Measurements from ENCODE around the gene SULT1A1.
A peak's percentile ranks its signal among the peaks of the same experiment; 100 is the strongest.
"Not testable (repeated sequence)": the region's sequence is repeated elsewhere in the genome, so short reads cannot be mapped to it uniquely, and the experiment has no call there.

Gene SULT1A1

GRCh38 chr16:28589069-28589468 lies 20.8 kb downstream of the SULT1A1 start:
- DNase-seq, result no peak

GRCh38 chr16:28587386-28587785 lies 22.5 kb downstream of the SULT1A1 start:
- DNase-seq, result no peak

GRCh38 chr16:28586466-28586865 lies 23.4 kb downstream of the SULT1A1 start:
- DNase-seq, result no peak

- DNase-seq, result no peak
These were observed 24.2 kb downstream of the SULT1A1 start for GRCh38 chr16:28585674-28586073.

- DNase-seq, result no peak
These were observed 29.0 kb downstream of the SULT1A1 start for GRCh38 chr16:28580726-28581315.

- no peak for DNase-seq
These were observed 34.3 kb downstream of the SULT1A1 start for GRCh38 chr16:28575446-28576109.

GRCh38 chr16:28574925-28575324 lies 34.9 kb downstream of the SULT1A1 start:
- DNase-seq, result no peak

GRCh38 chr16:28573738-28574718 lies 35.8 kb downstream of the SULT1A1 start:
- DNase-seq, result no peak

GRCh38 chr16:28572696-28573510 lies 36.9 kb downstream of the SULT1A1 start:
- DNase-seq, result peak; percentile 62

GRCh38 chr16:28569968-28570752 lies 39.7 kb downstream of the SULT1A1 start:
- DNase-seq, result no peak

GRCh38 chr16:28569021-28569420 lies 40.8 kb downstream of the SULT1A1 start:
- peak; percentile 35 for DNase-seq

- no peak for DNase-seq
These were observed 42.6 kb downstream of the SULT1A1 start for GRCh38 chr16:28567292-28567691.

- not testable (repeated sequence) for DNase-seq
These were observed 43.5 kb downstream of the SULT1A1 start for GRCh38 chr16:28566233-28566925.

- no peak for DNase-seq
These were observed 46.6 kb downstream of the SULT1A1 start for GRCh38 chr16:28563218-28563617.

- no peak for DNase-seq
These were observed 47.6 kb downstream of the SULT1A1 start for GRCh38 chr16:28562199-28562598.

GRCh38 chr16:28561557-28562187 lies 48.2 kb downstream of the SULT1A1 start:
- no peak for DNase-seq

- DNase-seq, result no peak
These were observed 51.4 kb downstream of the SULT1A1 start for GRCh38 chr16:28558456-28558855.

- DNase-seq, result no peak
These were observed 52.9 kb downstream of the SULT1A1 start for GRCh38 chr16:28556914-28557320.

GRCh38 chr16:28555561-28555960 lies 54.3 kb downstream of the SULT1A1 start:
- DNase-seq, result no peak
